Measurements from ENCODE around the gene CZIB.

The CZIB gene

DNA sequence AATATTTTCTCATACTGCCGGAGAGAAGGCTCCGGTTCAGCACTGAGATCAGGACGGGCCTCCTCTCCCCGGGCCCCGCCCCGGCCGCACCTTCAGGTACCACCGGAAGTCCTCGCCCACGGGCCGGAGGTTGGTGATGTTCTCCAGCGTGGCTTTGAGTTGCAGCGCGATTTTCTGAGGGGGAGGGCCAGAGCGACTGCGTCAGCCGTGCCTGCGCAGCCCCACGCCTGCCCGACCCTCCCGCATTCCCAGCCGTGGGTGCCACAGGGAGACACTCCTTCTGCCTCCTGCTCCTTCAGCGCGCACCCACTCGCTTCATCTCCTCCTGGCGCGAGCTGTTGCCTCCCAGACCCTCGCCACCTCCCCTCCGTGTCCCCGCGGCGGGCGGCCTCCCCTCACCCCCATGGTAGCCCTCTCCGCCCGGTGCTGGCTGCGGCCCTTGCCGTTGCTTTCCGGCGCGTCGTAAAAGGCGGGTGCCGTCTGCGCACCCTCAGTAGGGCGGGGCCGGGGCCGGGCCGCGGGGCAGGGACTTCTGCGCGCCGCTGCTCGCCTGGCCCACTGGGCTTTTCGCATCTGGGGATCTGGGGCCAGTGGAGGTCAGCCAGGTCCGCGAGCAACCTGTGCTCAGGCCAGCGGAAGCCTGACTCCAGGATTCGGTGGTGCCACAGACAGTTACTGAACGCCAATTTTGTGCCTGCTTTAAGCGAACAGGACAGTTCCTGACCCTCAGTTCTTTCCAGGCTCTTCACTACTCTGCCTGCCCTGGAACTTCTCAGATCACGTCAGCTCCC lies at the start of gene CZIB:
Gene CZIB (minus strand): TSS at position 464 of the 791 bp plus-strand sequence. CDS start 59 bp downstream, at position 405.
- peak; percentile 93 for DNase-seq

DNA sequence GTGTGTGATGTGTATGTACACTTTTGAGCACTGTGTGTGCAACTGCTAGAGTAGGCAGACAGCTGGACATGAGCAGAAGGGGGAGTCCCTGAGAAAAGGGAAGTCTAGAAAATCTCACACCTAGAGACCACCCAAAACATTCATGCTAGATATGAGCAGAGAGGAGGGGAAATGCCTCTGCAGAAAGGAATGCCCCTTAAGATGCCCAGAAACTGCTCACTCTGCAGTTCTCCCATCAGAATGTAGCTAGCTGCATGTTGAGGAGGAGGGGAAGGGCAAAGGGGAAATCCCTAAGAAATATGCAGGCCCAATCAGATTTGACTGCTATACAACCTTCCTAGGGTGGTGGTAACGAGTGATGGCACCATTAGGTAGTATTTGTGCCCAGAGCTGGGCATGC lies 49.7 kb upstream of the CZIB start:
- no peak for DNase-seq

GRCh38 chr1:53267761-53268160 lies 47.3 kb upstream of the CZIB start:
- no peak for DNase-seq

DNA sequence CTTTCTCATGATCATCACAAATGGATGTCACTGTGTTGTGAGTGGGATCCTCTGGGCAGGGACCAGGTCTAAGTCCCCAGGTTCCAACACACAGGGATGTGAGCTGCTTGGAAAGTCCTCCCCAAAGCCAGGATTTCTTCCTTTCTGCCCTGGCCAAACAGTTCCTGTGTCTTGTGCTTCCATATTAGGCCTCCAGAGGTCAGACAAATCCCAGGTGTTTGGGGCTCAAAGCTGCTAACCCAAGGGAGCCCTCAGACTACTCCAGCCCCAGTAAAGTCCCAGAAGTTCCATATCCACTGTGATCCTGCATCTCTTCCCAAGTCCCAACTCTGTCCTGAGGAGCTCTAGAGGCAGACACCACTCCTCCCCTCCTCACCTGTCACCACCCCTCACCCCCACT lies 45.6 kb upstream of the CZIB start:
- no peak for DNase-seq

DNA sequence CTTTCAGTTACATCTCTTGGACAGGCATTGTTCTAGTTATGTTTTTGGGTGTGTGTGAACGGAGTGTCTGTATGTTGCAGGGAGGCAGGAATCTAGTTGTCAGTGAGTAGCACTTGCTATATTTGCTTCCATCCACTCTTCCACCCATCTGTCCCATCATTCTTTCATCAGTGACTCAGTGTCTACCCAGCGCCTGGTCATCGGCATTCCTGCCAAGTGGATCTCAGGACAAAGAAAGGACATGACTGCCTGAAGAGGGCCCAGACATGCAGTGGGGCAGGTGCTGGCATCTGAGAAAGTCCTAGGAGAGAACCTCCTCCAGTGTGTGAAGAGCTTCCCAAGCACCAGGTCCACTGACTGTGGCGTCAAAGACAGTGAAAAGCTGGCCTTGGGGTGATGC lies 45.1 kb upstream of the CZIB start:
- no peak for DNase-seq

DNA sequence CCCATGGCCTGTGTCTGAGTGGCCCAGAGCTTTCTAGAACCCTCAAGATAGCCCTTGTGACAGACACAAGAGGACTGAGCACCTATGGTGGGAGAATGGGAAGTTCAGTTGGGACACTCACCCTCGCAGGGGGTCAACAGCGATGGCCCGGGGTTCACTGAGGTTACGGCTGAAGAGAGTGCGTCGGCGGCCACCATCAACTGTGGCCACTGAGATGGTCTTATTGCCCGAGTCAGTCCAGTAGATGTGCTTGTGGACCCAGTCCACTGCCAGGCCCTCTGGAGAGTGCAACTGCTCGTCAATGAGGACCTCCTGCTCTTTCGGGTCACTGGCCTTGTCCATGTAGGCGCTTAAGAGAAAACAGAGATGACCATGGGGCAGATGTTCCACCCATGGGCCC lies 43.6 kb upstream of the CZIB start:
- DNase-seq = no peak

DNA sequence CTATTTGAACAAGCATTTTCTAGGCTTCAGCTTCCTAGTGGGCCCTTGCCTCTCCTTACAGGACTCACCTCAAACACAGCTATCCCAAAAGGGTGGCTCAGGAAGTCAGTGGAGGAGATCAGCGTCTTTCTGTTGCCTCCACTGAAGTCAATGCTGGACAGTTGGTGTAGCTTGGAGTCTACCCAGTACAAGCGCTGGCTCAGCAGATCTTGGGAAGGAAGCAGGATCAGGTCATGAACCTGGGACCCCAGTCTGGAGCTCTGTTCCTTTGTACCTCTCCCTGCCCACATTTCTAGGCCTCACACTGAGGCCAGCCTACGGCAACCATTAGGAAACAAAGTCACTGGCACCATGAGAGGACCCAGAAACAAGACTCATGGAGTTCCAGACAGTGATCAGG lies 41.6 kb upstream of the CZIB start:
- no peak for DNase-seq

GRCh38 chr1:53260631-53261247 lies 40.3 kb upstream of the CZIB start:
- no peak for DNase-seq

DNA sequence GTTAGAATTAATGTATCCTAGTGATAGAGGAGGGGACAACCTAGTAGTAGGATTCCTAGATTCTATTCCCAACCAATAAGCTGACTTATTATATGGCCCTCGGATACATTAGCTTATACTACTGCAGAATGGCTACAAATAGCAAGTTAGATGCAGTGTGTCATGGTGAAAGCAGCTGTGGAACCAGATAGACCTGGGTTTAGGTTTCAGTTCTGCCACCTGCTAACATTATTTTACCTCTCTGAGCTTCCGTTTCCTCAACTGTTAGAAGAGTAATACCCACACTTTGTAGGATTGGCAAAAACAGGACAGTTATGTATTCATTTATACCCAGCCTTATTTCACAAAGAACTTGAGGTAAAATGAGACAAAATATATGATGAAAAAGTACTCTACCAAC lies 39.5 kb upstream of the CZIB start:
- DNase-seq = no peak

GRCh38 chr1:53258216-53258615 lies 37.8 kb upstream of the CZIB start:
- no peak for DNase-seq

GRCh38 chr1:53257454-53258081 lies 37.1 kb upstream of the CZIB start:
- no peak for DNase-seq

GRCh38 chr1:53256511-53257453 lies 36.3 kb upstream of the CZIB start:
- DNase-seq = no peak

DNA sequence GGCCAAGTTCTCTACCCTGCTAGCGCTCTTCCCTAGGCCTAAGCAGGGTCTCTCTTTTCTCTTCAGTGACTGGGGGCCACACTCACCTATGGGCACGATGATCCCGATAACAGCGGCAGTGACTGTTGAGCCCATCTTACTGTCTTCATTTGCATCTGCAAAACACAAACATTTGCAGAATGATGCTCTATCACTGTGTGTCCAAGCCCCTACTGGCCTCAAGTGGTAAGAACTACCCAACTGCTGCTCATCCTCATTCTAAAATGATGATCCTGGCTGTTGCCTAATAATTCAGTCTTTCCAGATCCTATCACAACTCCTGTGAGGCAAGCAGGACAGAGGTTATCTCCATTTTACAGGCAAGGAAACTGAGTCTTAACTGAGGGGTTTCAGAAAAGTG lies 34.6 kb upstream of the CZIB start:
- DNase-seq = no peak

GRCh38 chr1:53254011-53254640 lies 33.7 kb upstream of the CZIB start:
- DNase-seq = no peak

GRCh38 chr1:53250325-53250724 lies 29.9 kb upstream of the CZIB start:
- no peak for DNase-seq

DNA sequence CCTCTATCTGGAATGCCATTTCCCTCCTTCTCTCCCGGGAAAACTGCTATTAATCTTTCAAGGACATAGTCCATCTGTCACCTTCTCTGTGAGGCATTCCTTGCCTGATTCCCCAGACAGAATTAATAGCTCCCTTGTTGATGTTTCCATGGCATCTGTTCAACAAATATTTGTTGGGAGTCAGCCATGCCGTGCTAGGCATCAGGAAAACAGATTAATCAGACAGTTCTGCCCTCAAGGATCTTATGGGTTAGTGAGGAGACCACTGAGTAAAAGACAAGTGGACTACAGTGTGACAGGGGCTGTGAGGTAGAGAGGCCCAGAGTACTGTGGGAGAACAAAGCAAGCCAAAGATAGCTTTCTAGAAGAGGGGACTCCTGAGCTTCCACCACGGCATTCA lies 29.3 kb upstream of the CZIB start:
- no peak for DNase-seq

- no peak for DNase-seq
Measured at GRCh38 chr1:53246261-53247134, 26.1 kb upstream of the CZIB start.

DNA sequence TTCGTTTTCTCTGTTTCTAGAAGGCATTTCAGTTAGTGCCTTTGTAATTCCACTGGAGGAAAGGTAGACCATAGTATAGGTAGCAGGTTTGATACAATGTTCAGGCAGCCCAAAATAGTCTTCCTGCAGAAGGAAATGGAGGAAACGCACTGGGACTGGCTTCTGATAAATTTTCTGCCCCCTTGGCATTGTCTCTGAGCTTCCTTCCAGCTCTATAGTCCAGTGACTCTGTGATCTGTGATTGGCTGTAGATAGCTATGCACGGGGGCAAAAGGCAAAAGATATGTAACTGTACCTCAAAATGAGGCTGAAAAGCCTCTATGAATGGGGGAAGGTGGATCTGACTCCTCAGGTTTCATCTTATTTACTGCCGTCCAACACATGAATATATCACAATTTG lies 23.7 kb upstream of the CZIB start:
- no peak for DNase-seq

GRCh38 chr1:53242381-53242780 lies 21.9 kb upstream of the CZIB start:
- no peak for DNase-seq

- DNase-seq = no peak
Measured at GRCh38 chr1:53241828-53242227, 21.4 kb upstream of the CZIB start.

Data from activated T-cell treated with anti-CD3 and anti-CD28 coated beads, Interleukin-2, amount 50 U/mL, for 1 hour (primary cell).